T-helper 17 cell (primary cell): Measurements from ENCODE around the gene SPOCK1. TPM values are rescaled to one million over a fixed set of nuclear protein-coding genes. Genes with fewer than 3 reads are reported as not detected.

Experiments used
- ATAC-seq: fragments of 150-1000 bp; cut with Tn5 transposase; 2 replicates; pipeline ENCODE4 v1.10.0; 2021; ENCODE audit warnings: mild to moderate bottlenecking, moderate library complexity
- DNase-seq, 3 donors: peaks; one replicate each; pipeline versions ENCODE4 v3.0.0 to v3.0.0-alpha.2; 2020 to 2021
- H3K9me3 ChIP-seq: one replicate; pipeline ENCODE4 v1.7.0; 2013; ENCODE audit warnings: low read length, mild to moderate bottlenecking; ENCODE audit not compliant: control insufficient read depth, poor library complexity, severe bottlenecking
- H3K27ac Mint-ChIP-seq: one replicate; pipeline ENCODE4 v1.8.0; 2022; ENCODE audit warnings: mild to moderate bottlenecking, moderate library complexity, mixed read lengths
- H3K27me3 Mint-ChIP-seq: one replicate; pipeline ENCODE4 v1.8.0; 2022; ENCODE audit warnings: mixed read lengths
- H3K36me3 Mint-ChIP-seq: one replicate; pipeline ENCODE4 v1.8.0; 2022; ENCODE audit warnings: low read depth, mixed read lengths
- H3K4me1 Mint-ChIP-seq: one replicate; pipeline ENCODE4 v1.8.0; 2022; ENCODE audit warnings: mild to moderate bottlenecking, mixed read lengths
- H3K4me3 Mint-ChIP-seq: one replicate; pipeline ENCODE4 v1.8.0; 2022; ENCODE audit warnings: mild to moderate bottlenecking, moderate library complexity, mixed read lengths
- total RNA-seq, 4 donors: library from RNA in 2 of 4; stranded (reverse) in 2 of 4; gene quantifications; one replicate each; pipeline ENCODE4 v1.2.3 and lab custom pipeline; 2022 to 2026

The SPOCK1 gene
- total RNA-seq, 2 donors from 2014 or later = not detected

GRCh38 chr5:137191179-137191578 lies 307.9 kb downstream of the SPOCK1 start:
- no peaks in the 10 kb centered on the region for H3K9me3 ChIP-seq
- Mint-ChIP-seq H3K36me3 (no peaks in the 10 kb centered on the region), H3K4me1 (no peaks in the 10 kb centered on the region), H3K27ac (no peak overlapping the region), H3K27me3 (peaks cover 5% of the 10 kb centered on the region), H3K4me3 (no peak overlapping the region)
- ATAC-seq (no peak), DNase-seq (no peak)

GRCh38 chr5:137190441-137190840 lies 308.7 kb downstream of the SPOCK1 start:
- Mint-ChIP-seq H3K27ac (no peak overlapping the region), H3K4me3 (no peak overlapping the region), H3K36me3 (no peaks in the 10 kb centered on the region), H3K4me1 (no peaks in the 10 kb centered on the region), H3K27me3 (peaks cover 4% of the 10 kb centered on the region)
- no peak for DNase-seq
- ATAC-seq = no peak
- no peaks in the 10 kb centered on the region for H3K9me3 ChIP-seq

- Mint-ChIP-seq H3K27me3 (peaks cover 4% of the 10 kb centered on the region), H3K27ac (no peak overlapping the region), H3K4me1 (no peaks in the 10 kb centered on the region), H3K36me3 (no peaks in the 10 kb centered on the region), H3K4me3 (no peak overlapping the region)
- no peaks in the 10 kb centered on the region for H3K9me3 ChIP-seq
- no peak for ATAC-seq
- DNase-seq = no peak
Measured at GRCh38 chr5:137190031-137190430, 309.1 kb downstream of the SPOCK1 start.

- peaks cover 4% of the 10 kb centered on the region for H3K27me3 Mint-ChIP-seq
- DNase-seq = no peak
- no peak overlapping the region for H3K4me3 Mint-ChIP-seq
- no peaks in the 10 kb centered on the region for H3K36me3 Mint-ChIP-seq
- no peak overlapping the region for H3K27ac Mint-ChIP-seq
- H3K4me1 Mint-ChIP-seq = no peaks in the 10 kb centered on the region
- H3K9me3 ChIP-seq = no peaks in the 10 kb centered on the region
- ATAC-seq = no peak
Measured at GRCh38 chr5:137188566-137188965, 310.6 kb downstream of the SPOCK1 start.

- ATAC-seq (no peak), DNase-seq (no peak)
- H3K27ac Mint-ChIP-seq = no peak overlapping the region
- H3K9me3 ChIP-seq = no peaks in the 10 kb centered on the region
- no peak overlapping the region for H3K4me3 Mint-ChIP-seq
- H3K27me3 Mint-ChIP-seq = peaks cover 11% of the 10 kb centered on the region
- no peaks in the 10 kb centered on the region for H3K36me3 Mint-ChIP-seq
- H3K4me1 Mint-ChIP-seq = no peaks in the 10 kb centered on the region
Measured at GRCh38 chr5:137186759-137187461, 312.2 kb downstream of the SPOCK1 start.

GRCh38 chr5:137185193-137185592 lies 313.9 kb downstream of the SPOCK1 start:
- no peak overlapping the region for H3K4me3 Mint-ChIP-seq
- DNase-seq = no peak
- ATAC-seq = no peak
- H3K36me3 Mint-ChIP-seq = no peaks in the 10 kb centered on the region
- no peak overlapping the region for H3K27ac Mint-ChIP-seq
- H3K9me3 ChIP-seq = no peaks in the 10 kb centered on the region
- H3K4me1 Mint-ChIP-seq = no peaks in the 10 kb centered on the region
- H3K27me3 Mint-ChIP-seq = peaks cover 11% of the 10 kb centered on the region

GRCh38 chr5:137184734-137185133 lies 314.4 kb downstream of the SPOCK1 start:
- H3K4me3 Mint-ChIP-seq = no peak overlapping the region
- DNase-seq (no peak), ATAC-seq (no peak)
- H3K27ac Mint-ChIP-seq = no peak overlapping the region
- peaks cover 8% of the 10 kb centered on the region for H3K27me3 Mint-ChIP-seq
- H3K36me3 Mint-ChIP-seq = no peaks in the 10 kb centered on the region
- no peaks in the 10 kb centered on the region for H3K9me3 ChIP-seq
- no peaks in the 10 kb centered on the region for H3K4me1 Mint-ChIP-seq

GRCh38 chr5:137182576-137182975 lies 316.6 kb downstream of the SPOCK1 start:
- no peak overlapping the region for H3K27ac Mint-ChIP-seq
- H3K4me3 Mint-ChIP-seq = no peak overlapping the region
- no peak for ATAC-seq

GRCh38 chr5:137181667-137182066 lies 317.5 kb downstream of the SPOCK1 start:
- no peak overlapping the region for H3K27ac Mint-ChIP-seq
- H3K27me3 Mint-ChIP-seq = peaks cover 26% of the 10 kb centered on the region
- H3K4me1 Mint-ChIP-seq = no peaks in the 10 kb centered on the region
- H3K4me3 Mint-ChIP-seq = no peak overlapping the region
- no peaks in the 10 kb centered on the region for H3K36me3 Mint-ChIP-seq
- DNase-seq (no peak), ATAC-seq (no peak)
- no peaks in the 10 kb centered on the region for H3K9me3 ChIP-seq

More at GRCh38 chr5:137182576-137182975, 316.6 kb downstream of the SPOCK1 start:
- Mint-ChIP-seq H3K27me3 (peaks cover 19% of the 10 kb centered on the region), H3K36me3 (no peaks in the 10 kb centered on the region), H3K4me1 (no peaks in the 10 kb centered on the region)
- no peaks in the 10 kb centered on the region for H3K9me3 ChIP-seq
- DNase-seq = no peak

- no peak overlapping the region for H3K27ac Mint-ChIP-seq
- peaks cover 36% of the 10 kb centered on the region for H3K27me3 Mint-ChIP-seq
- no peaks in the 10 kb centered on the region for H3K36me3 Mint-ChIP-seq
- no peaks in the 10 kb centered on the region for H3K4me1 Mint-ChIP-seq
- no peak overlapping the region for H3K4me3 Mint-ChIP-seq
- DNase-seq (no peak), ATAC-seq (no peak)
- H3K9me3 ChIP-seq = no peaks in the 10 kb centered on the region
Measured at GRCh38 chr5:137179203-137179602, 319.9 kb downstream of the SPOCK1 start.

GRCh38 chr5:137176609-137177008 lies 322.5 kb downstream of the SPOCK1 start:
- H3K9me3 ChIP-seq = no peaks in the 10 kb centered on the region
- DNase-seq = no peak
- no peak for ATAC-seq
- no peaks in the 10 kb centered on the region for H3K4me1 Mint-ChIP-seq
- H3K36me3 Mint-ChIP-seq = no peaks in the 10 kb centered on the region
- peaks cover 33% of the 10 kb centered on the region for H3K27me3 Mint-ChIP-seq
- H3K27ac Mint-ChIP-seq = no peak overlapping the region
- no peak overlapping the region for H3K4me3 Mint-ChIP-seq

GRCh38 chr5:137176126-137176525 lies 323.0 kb downstream of the SPOCK1 start:
- H3K4me3 Mint-ChIP-seq = no peak overlapping the region
- no peaks in the 10 kb centered on the region for H3K36me3 Mint-ChIP-seq
- no peak overlapping the region for H3K27ac Mint-ChIP-seq
- peaks cover 33% of the 10 kb centered on the region for H3K27me3 Mint-ChIP-seq
- no peaks in the 10 kb centered on the region for H3K9me3 ChIP-seq
- no peak for ATAC-seq
- no peak for DNase-seq
- no peaks in the 10 kb centered on the region for H3K4me1 Mint-ChIP-seq

- H3K9me3 ChIP-seq = no peaks in the 10 kb centered on the region
- Mint-ChIP-seq H3K36me3 (no peaks in the 10 kb centered on the region), H3K27ac (no peak overlapping the region), H3K27me3 (peaks cover 30% of the 10 kb centered on the region), H3K4me3 (no peak overlapping the region), H3K4me1 (no peaks in the 10 kb centered on the region)
- no peak for DNase-seq
- ATAC-seq = no peak
Measured at GRCh38 chr5:137174196-137174595, 324.9 kb downstream of the SPOCK1 start.

- DNase-seq (no peak), ATAC-seq (no peak)
- H3K4me1 Mint-ChIP-seq = no peaks in the 10 kb centered on the region
- no peak overlapping the region for H3K27ac Mint-ChIP-seq
- no peaks in the 10 kb centered on the region for H3K36me3 Mint-ChIP-seq
- no peaks in the 10 kb centered on the region for H3K9me3 ChIP-seq
- no peak overlapping the region for H3K4me3 Mint-ChIP-seq
- peaks cover 17% of the 10 kb centered on the region for H3K27me3 Mint-ChIP-seq
Measured at GRCh38 chr5:137172258-137172657, 326.9 kb downstream of the SPOCK1 start.
